Mesenchymal stem cell (in vitro differentiated cells and primary cell): ENCODE results near the gene RALGPS1.

Source experiments
- DNase-seq: peaks from one replicate; pipeline ENCODE4 v3.0.0-alpha.2; 2013
- H2AFZ ChIP-seq: one replicate; pipeline ENCODE4 v1.6.1; 2013; ENCODE audit warnings: low read depth, mild to moderate bottlenecking, control low read depth, inconsistent platforms, low read length, moderate library complexity
- H2AK5ac ChIP-seq: 2 replicates; pipeline ENCODE4 v1.6.1; 2013; ENCODE audit warnings: low read length, moderate library complexity, mild to moderate bottlenecking, inconsistent platforms; ENCODE audit not compliant: severe bottlenecking
- H2BK120ac ChIP-seq: one replicate; pipeline ENCODE4 v1.6.1; 2013; ENCODE audit warnings: low read depth, mild to moderate bottlenecking, inconsistent platforms, low read length, moderate library complexity
- H2BK12ac ChIP-seq, 2 experiments: one replicate each; pipeline ENCODE4 v1.6.1; 2013; ENCODE audit warnings: inconsistent platforms in 2 of 2, low read length in 2 of 2, mild to moderate bottlenecking in 2 of 2, moderate library complexity in 2 of 2, control low read depth in 1 of 2
- H2BK15ac ChIP-seq: one replicate; pipeline ENCODE4 v1.6.1; 2013; ENCODE audit warnings: mild to moderate bottlenecking, low read depth, inconsistent platforms; ENCODE audit not compliant: poor library complexity, severe bottlenecking
- H2BK5ac ChIP-seq: 2 replicates; pipeline ENCODE4 v1.6.1; 2013; ENCODE audit warnings: low read depth, mild to moderate bottlenecking, low read length, control low read depth, inconsistent platforms; ENCODE audit not compliant: poor library complexity, severe bottlenecking
- H3K14ac ChIP-seq, 2 experiments: one replicate each; pipeline ENCODE4 v1.6.1; 2013; ENCODE audit warnings: inconsistent platforms in 2 of 2, low read length in 2 of 2, control low read depth in 1 of 2, mild to moderate bottlenecking in 1 of 2, moderate library complexity in 1 of 2
- H3K18ac ChIP-seq, 2 experiments: one replicate each; pipeline ENCODE4 v1.6.1; 2013; ENCODE audit warnings: inconsistent platforms in 2 of 2, low read length in 2 of 2, control low read depth in 1 of 2, low read depth in 1 of 2, mild to moderate bottlenecking in 1 of 2
- H3K23ac ChIP-seq, 2 experiments: one replicate each; pipeline ENCODE4 v1.6.1; 2013; ENCODE audit warnings: inconsistent platforms in 2 of 2, low read length in 2 of 2, mild to moderate bottlenecking in 2 of 2, moderate library complexity in 2 of 2, control low read depth in 1 of 2
- H3K27ac ChIP-seq: 2 replicates; pipeline ENCODE4 v1.5.1; 2013; ENCODE audit warnings: mild to moderate bottlenecking, moderate library complexity, low read length, control low read depth, inconsistent platforms; ENCODE audit not compliant: poor library complexity, severe bottlenecking
- H3K27me3 ChIP-seq, 2 experiments: 2 replicates each; pipeline versions ENCODE4 v1.6.1 to v1.7.0; 2013; ENCODE audit warnings: low read length in 2 of 2, mild to moderate bottlenecking in 2 of 2, moderate library complexity in 2 of 2, control low read depth in 1 of 2, inconsistent platforms in 1 of 2; ENCODE audit not compliant: control insufficient read depth in 1 of 2, insufficient read depth in 1 of 2
- H3K36me3 ChIP-seq, 2 experiments: 2 replicates each; pipeline versions ENCODE4 v1.6.1 to v1.7.0; 2013; ENCODE audit warnings: low read length in 2 of 2, control low read depth in 1 of 2, inconsistent platforms in 1 of 2, low read depth in 1 of 2, mild to moderate bottlenecking in 1 of 2; ENCODE audit not compliant: insufficient read depth in 2 of 2, control insufficient read depth in 1 of 2
- H3K4ac ChIP-seq, 2 experiments: one replicate each; pipeline ENCODE4 v1.6.1; 2013; ENCODE audit warnings: inconsistent platforms in 2 of 2, low read length in 2 of 2, mild to moderate bottlenecking in 2 of 2, moderate library complexity in 2 of 2, control low read depth in 1 of 2, low read depth in 1 of 2
- H3K4me1 ChIP-seq: 2 replicates; pipeline ENCODE4 v1.6.1; 2013; ENCODE audit warnings: low read depth, low read length, control low read depth; ENCODE audit not compliant: control insufficient read depth, insufficient read depth
- H3K4me2 ChIP-seq: 2 replicates; pipeline ENCODE4 v1.6.1; 2013; ENCODE audit warnings: low read length, mild to moderate bottlenecking, inconsistent platforms; ENCODE audit not compliant: poor library complexity, severe bottlenecking
- H3K4me3 ChIP-seq, 2 experiments: 2 replicates each; pipeline versions ENCODE4 v1.5.1 to v1.7.0; 2013; ENCODE audit warnings: low read length in 2 of 2, mild to moderate bottlenecking in 2 of 2, control low read depth in 1 of 2, low read depth in 1 of 2; ENCODE audit not compliant: insufficient read depth in 1 of 2
- H3K79me1 ChIP-seq: replicated peaks from 2 replicates; pipeline ENCODE4 v1.6.1; 2013; ENCODE audit warnings: mild to moderate bottlenecking, control low read depth, low read length, inconsistent platforms; ENCODE audit not compliant: poor library complexity, severe bottlenecking
- H3K9ac ChIP-seq: 2 replicates; pipeline ENCODE4 v1.7.0; 2013; ENCODE audit warnings: mild to moderate bottlenecking, low read length, moderate library complexity
- H3K9me3 ChIP-seq: 2 replicates; pipeline ENCODE4 v1.7.0; 2013; ENCODE audit warnings: mild to moderate bottlenecking, low read length; ENCODE audit not compliant: control insufficient read depth
- H4K8ac ChIP-seq: one replicate; pipeline ENCODE4 v1.6.1; 2013; ENCODE audit warnings: inconsistent platforms, mild to moderate bottlenecking, low read length, moderate library complexity
- H4K91ac ChIP-seq: one replicate; pipeline ENCODE4 v1.6.1; 2013; ENCODE audit warnings: mild to moderate bottlenecking, low read length, inconsistent platforms
- WGBS: methylation state at CpG from one replicate; pipeline ENCODE4 v1.1.7; 2013; ENCODE audit warnings: mixed read lengths; 5-methylcytosine and 5-hydroxymethylcytosine counted together

The RALGPS1 gene

GRCh38 chr9:127206666-127207065, 292.1 kb downstream of the RALGPS1 start:
- Histone ChIP-seq H2BK5ac (no peak overlapping the region), H3K23ac (no peak overlapping the region), H3K4me1 (peaks cover 8% of the 10 kb centered on the region), H3K79me1 (no peaks in the 10 kb centered on the region), H4K91ac (no peak overlapping the region), H3K9me3 (no peaks in the 10 kb centered on the region), H3K27me3 (peaks cover 48 to 76% of the 10 kb centered on the region in 2 experiments), H3K9ac (no peak overlapping the region), H2BK120ac (no peak overlapping the region), H2BK15ac (no peak overlapping the region), H3K36me3 (no peaks in the 10 kb centered on the region), H2AK5ac (no peak overlapping the region), H2AFZ (no peak overlapping the region), H3K18ac (no peak overlapping the region), H2BK12ac (no peak overlapping the region), H3K14ac (no peak overlapping the region), H4K8ac (no peak overlapping the region), H3K27ac (no peak overlapping the region), H3K4ac (no peak overlapping the region), H3K4me3 (no peak overlapping the region), H3K4me2 (no peak overlapping the region)
- DNase-seq = no peak
- WGBS = 89% methylated on average over 1 of the region's 3 CpGs

DNA sequence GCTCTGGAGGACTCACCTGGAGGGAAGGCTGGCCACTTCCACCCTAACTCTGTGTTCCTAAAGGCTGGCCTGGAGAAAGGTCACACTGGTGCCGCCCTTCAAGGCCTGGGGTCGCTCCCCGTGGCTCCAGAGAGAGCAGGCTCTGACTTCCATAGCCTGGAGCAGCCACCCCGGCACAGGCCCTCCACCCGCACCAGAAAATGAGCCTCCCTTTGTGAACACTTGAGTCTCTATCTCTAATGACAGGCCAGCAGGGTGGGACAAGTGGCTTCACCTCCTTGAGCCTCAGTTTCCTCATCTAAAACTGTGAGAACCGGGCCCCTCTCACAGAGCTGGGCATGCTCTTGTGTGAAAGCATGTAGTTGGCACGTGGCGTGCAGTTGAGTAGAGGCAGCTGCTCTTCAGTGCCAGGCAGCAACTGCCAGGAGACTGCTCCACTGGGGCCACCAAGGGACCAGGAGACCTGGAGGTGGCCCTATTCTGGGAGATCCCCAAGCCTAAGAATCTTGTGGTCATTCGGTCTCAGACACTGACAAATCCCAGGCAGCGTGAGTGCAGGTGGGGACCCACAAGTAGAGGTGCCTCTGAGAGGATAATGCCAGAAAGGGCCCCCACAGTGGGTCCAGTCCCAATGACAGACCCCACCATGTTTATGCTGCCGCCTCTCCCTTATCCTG, 293.3 kb downstream of the RALGPS1 start:
- Histone ChIP-seq H3K4me3 (no peak overlapping the region), H3K14ac (no peak overlapping the region), H3K4me1 (peaks cover 8% of the 10 kb centered on the region), H3K36me3 (no peaks in the 10 kb centered on the region), H3K9me3 (no peaks in the 10 kb centered on the region), H4K8ac (no peak overlapping the region), H3K27me3 (peaks cover 60 to 78% of the 10 kb centered on the region in 2 experiments), H3K27ac (no peak overlapping the region), H3K79me1 (no peaks in the 10 kb centered on the region), H3K9ac (no peak overlapping the region), H3K4ac (no peak overlapping the region), H3K18ac (no peak overlapping the region), H3K4me2 (no peak overlapping the region), H2BK120ac (no peak overlapping the region), H2BK15ac (no peak overlapping the region), H4K91ac (no peak overlapping the region), H2AFZ (no peak overlapping the region), H3K23ac (no peak overlapping the region), H2BK5ac (no peak overlapping the region), H2BK12ac (no peak overlapping the region), H2AK5ac (no peak overlapping the region)
- WGBS = 86% methylated on average over 11 of the region's 11 CpGs
- DNase-seq = no peak

DNA sequence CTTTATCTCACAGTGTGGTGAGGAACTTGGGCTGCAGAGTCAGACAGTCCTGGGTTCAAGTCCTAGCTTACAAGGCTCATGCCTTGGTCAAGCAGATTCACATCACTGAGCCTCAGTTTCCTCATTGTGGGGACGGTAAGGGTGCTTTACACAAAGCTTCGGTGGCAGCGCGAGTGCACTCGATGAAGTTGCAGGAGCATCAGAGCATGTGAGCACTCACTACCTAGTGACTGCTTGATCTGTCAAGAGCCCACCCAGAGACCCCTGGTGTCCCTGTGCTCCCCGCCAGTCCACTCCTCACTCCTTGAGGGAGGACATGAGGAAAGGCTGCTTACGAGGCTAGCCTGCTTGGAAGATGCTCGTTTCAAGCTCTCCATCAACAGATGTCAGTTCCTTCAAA, 293.8 kb downstream of the RALGPS1 start:
- H3K27ac ChIP-seq = no peak overlapping the region
- DNase-seq = no peak
- H3K4ac ChIP-seq = no peak overlapping the region
- H3K4me2 ChIP-seq = no peak overlapping the region
- H3K27me3 ChIP-seq = peaks cover 65 to 83% of the 10 kb centered on the region in 2 experiments
- peaks cover 8% of the 10 kb centered on the region for H3K4me1 ChIP-seq
- no peak overlapping the region for H2BK15ac ChIP-seq
- no peak overlapping the region for H3K18ac ChIP-seq
- H3K23ac ChIP-seq = no peak overlapping the region
- H4K91ac ChIP-seq = no peak overlapping the region
- H2BK12ac ChIP-seq = no peak overlapping the region
- H2AFZ ChIP-seq = no peak overlapping the region
- 96% methylated on average over 6 of the region's 8 CpGs for WGBS
- no peak overlapping the region for H2AK5ac ChIP-seq
- H3K9me3 ChIP-seq = no peaks in the 10 kb centered on the region
- H3K14ac ChIP-seq = no peak overlapping the region
- H2BK5ac ChIP-seq = no peak overlapping the region
- no peaks in the 10 kb centered on the region for H3K36me3 ChIP-seq
- H3K4me3 ChIP-seq = no peak overlapping the region
- no peak overlapping the region for H3K9ac ChIP-seq
- H3K79me1 ChIP-seq = no peaks in the 10 kb centered on the region
- H2BK120ac ChIP-seq = no peak overlapping the region
- no peak overlapping the region for H4K8ac ChIP-seq

DNA sequence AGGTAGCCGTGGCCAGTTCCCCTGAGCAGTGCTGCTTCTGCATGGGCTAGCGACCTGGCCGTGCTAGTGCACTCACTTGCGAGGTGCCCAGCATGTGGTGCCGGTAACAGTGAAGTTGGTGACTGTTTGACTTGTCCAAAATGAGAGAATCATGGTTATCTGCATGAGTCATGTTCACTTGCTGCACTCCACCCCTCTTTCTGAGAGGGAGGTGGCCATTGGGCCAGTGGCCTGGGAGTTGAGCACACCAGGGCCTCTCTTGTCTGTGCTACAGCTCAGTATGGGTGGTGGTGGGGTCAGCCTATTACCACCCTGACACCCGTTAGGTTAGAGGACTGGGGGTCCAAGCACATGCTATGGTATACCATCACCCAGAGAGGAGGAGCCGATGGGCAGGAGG, 294.6 kb downstream of the RALGPS1 start:
- Histone ChIP-seq H3K4ac (no peak overlapping the region), H3K4me2 (no peak overlapping the region)
- 90% methylated on average over 7 of the region's 7 CpGs for WGBS

More for the DNA sequence above, 294.6 kb downstream of the RALGPS1 start:
- no peak for DNase-seq
- Histone ChIP-seq H2AK5ac (no peak overlapping the region), H4K91ac (no peak overlapping the region), H3K27me3 (peaks cover 66 to 87% of the 10 kb centered on the region in 2 experiments), H3K27ac (no peak overlapping the region), H2BK5ac (no peak overlapping the region), H3K36me3 (no peaks in the 10 kb centered on the region), H2BK12ac (no peak overlapping the region), H3K79me1 (no peaks in the 10 kb centered on the region), H4K8ac (no peak overlapping the region), H3K23ac (no peak overlapping the region), H3K18ac (no peak overlapping the region), H2BK15ac (no peak overlapping the region), H3K4me1 (peaks cover 8% of the 10 kb centered on the region), H3K9ac (no peak overlapping the region), H3K4me3 (no peak overlapping the region), H2BK120ac (no peak overlapping the region), H2AFZ (no peak overlapping the region), H3K9me3 (no peaks in the 10 kb centered on the region), H3K14ac (no peak overlapping the region)
